NOMO-1 treated with dmso at 0.1 percent for 144 hours (cell line): ENCODE data around the gene FHL5.
"Not testable (repeated sequence)": the region's sequence is repeated elsewhere in the genome, so short reads cannot be mapped to it uniquely, and the experiment has no call there.

Experiments used
- DNase-seq: peaks from one replicate; lab custom pipeline; 2025; ENCODE audit not compliant: unreplicated experiment; lab: John Stamatoyannopoulos, UW

The FHL5 gene, protein sequence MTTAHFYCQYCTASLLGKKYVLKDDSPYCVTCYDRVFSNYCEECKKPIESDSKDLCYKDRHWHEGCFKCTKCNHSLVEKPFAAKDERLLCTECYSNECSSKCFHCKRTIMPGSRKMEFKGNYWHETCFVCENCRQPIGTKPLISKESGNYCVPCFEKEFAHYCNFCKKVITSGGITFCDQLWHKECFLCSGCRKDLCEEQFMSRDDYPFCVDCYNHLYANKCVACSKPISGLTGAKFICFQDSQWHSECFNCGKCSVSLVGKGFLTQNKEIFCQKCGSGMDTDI

GRCh38 chr6:96562886-96563285, at the start of gene FHL5:
TSS of gene FHL5 (plus strand) at chr6:96563128. CDS start at chr6:96603614, 40,486 bp downstream.
- DNase-seq, result no peak

- DNase-seq, result no peak
Observed at GRCh38 chr6:96520171-96521115, 42.5 kb upstream of the FHL5 start.

DNA sequence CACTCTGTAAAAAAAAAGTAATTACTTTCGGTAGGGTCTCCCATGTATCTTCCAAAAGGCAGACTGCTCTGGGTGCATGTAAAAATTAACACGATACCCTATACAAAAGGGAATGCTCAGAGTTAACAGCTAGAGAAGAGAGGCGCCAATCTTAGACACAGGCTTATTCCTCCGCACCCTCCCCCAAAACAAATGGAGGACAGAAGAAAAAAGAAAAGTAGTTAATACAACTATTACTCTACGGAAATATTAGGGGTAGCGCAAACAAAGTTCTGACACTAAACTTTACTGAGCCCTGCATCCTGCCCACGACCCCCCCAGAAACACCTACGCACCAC, 41.7 kb upstream of the FHL5 start:
- DNase-seq, result no peak

- DNase-seq, result peak; percentile 94
Observed at GRCh38 chr6:96521644-96522464, 41.1 kb upstream of the FHL5 start, which contains the start of gene UFL1. TSS of gene UFL1 (plus strand) at chr6:96521806. CDS start at chr6:96521874, 68 bp downstream.

DNA sequence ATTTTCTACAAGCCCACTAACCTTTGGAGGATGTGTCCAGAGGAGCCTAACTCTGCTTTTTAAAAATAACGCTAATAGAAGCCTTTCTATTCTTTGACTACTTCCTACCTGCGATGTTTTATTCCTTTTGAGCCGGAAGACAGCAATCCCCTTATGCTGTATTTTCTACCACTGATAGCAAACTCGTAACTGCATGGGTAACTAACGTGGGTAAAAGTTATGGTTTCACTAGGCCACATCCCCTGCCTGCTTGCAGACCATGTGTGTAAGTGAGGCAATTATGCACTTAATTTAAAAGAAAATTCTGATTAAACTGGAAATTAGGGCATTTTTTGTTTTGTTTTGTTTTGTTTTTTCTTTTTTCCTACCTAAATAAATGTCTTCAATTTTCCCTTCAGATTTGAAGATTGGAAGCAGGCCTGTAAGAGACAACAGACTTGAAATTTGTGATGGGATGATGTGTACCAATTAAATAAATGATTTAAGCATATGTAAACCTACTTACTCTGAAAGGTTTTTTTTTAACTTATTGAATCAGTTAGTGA, 40.4 kb upstream of the FHL5 start:
- DNase-seq, result no peak

GRCh38 chr6:96528193-96528592, 34.7 kb upstream of the FHL5 start:
- DNase-seq, result no peak

GRCh38 chr6:96532399-96532798, 30.5 kb upstream of the FHL5 start:
- no peak for DNase-seq

DNA sequence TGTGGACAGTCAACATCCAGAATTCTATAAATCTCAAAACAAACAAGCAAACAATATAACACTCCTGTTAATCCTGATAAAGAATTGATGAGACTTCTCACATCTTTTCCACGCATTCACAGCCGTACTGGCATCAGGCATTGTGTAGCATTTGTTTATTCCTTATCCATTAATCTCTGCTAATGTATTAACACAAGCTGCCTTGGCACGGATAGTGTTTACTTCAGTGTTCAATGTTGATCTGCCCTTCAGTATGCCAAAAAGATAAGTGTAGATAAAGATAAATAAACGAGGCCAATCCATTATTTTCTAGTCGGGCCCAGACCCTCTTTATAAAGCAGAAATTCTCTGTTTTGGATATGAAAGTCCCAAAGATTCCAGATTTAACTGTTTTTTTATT, 25.2 kb upstream of the FHL5 start:
- no peak for DNase-seq

DNA sequence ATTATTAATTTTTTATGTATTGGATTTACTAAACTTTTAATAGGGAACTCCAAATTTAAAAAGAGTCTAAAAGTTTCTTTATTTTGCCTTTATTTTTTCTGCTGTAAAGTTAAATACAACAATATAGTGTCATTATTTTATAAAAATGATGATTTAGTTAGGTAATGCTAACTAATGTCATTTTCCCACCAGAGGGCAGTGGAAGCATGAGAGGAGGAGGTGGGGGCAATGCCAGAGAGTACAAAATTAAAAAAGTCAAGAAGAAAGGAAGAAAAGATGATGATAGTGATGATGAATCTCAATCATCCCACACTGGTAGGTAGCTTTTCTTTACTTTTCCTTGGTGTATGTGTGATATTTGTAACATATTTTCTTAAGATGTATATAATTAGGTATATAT, 20.2 kb upstream of the FHL5 start:
- no peak for DNase-seq

DNA sequence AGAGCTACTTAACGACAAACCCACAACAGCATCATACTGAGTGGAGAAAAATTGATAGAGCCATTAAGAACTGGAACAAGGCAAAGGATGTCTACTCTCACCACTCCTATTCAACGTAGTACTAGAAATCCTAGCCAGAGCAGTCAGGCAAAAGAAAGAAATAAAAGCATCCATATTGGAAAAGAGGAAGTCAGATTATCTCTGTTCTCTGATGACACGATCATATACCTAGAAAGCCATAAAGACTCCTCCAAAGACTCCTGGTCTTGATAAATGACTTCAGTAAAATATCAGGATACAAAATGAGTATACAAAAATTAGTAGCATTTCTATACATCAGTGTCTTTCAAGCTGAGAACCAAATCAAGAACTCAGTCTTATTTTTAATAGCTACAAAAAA, 17.0 kb upstream of the FHL5 start:
- DNase-seq, result no peak

DNA sequence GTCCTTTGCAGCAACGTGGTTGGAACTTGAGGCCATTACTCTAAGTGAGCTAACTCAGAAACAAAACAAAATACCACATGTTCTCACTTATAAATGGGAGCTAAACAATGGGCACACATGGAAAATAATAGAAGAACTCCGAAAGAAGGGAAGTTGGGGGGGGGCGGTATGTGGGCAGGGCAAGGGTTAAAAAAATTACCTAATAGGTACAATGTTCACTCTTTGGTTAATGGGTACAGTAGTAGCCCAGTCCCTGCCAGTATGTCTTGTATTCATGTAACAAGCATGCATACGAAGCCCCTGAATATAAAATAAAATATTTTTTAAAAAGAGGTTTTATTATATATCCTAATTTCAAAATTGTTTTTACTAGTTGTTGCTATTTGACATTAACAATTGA, 15.3 kb upstream of the FHL5 start:
- DNase-seq, result no peak

GRCh38 chr6:96554558-96554957, 8.4 kb upstream of the FHL5 start:
- no peak for DNase-seq

DNA sequence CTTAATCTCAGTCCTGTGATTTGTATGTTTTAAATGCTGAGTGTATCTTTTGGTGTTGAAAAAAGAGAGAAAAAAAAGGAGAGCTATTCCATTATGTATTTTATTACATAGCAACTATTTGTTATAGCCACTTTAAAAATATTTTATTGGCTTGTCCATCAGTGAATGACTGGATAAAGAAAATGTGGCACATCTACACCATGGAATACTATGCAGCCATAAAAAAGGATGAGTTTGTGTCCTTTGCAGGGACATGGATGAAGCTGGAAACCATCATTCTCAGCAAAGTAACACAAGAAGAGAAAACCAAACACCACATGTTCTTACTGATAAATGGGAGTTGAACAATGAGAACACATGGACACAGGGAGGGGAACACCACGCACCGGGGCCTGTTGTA, 3.2 kb upstream of the FHL5 start:
- DNase-seq, result not testable (repeated sequence)

DNA sequence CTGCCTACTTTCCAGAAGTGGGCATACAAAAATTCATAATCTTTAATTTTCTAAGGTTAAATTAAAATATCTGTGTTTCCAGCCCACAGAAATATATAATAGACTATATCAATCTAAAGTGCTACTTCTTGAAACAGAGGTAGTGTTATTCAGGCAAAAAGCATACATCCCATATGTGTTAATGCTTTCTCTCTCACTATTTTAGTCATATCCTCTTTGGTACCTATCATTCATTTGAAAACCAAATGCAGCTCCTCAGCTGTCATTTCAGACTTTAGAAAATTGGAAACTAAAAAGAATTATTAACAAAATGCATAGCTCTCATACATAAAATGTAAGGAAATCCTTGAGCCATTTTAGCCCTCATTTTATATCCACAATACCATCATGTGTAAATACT, 925 bp downstream of the FHL5 start:
- DNase-seq, result no peak

- no peak for DNase-seq
Observed at GRCh38 chr6:96570053-96570452, 7.1 kb downstream of the FHL5 start.

GRCh38 chr6:96571551-96571950, 8.6 kb downstream of the FHL5 start:
- no peak for DNase-seq

DNA sequence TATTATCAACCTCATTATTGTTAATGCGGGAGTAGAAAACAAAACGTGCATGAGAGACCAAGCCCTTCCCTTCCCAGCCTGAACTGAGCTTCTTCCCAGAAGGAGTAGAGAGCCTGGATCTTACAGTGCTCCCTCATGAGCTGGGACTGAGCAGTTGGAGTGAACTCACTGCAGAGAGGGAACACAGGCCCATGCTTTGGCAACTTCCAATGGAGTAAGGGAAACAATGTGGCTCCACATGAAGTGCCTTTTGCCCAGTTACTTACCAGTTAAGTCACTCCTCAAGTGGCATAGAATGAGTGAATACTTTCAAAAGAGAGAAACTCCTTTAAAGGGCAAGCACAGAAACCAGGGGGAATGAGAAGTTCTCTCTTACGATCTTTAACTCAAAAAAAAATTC, 12.4 kb downstream of the FHL5 start:
- DNase-seq, result no peak

GRCh38 chr6:96576221-96576620, 13.3 kb downstream of the FHL5 start:
- no peak for DNase-seq

DNA sequence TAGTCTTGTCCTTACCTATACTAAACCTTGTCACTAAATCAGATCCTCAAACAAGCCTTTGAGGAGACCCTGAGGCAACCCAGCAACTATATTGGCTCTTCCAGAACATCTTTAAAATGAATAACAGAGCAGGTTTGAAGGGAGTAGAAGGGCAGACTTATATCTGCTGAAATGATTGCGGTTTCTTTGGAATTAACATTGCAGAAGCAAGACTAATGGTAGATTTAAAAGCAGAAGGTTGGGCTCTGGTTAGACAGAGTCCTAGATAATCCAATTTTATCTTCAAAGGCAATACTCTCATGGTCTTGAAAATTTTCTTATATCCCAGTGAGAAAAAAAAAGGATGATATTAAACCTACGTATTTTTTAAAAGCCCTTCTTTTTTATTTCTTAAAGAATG, 19.1 kb downstream of the FHL5 start:
- DNase-seq, result no peak

DNA sequence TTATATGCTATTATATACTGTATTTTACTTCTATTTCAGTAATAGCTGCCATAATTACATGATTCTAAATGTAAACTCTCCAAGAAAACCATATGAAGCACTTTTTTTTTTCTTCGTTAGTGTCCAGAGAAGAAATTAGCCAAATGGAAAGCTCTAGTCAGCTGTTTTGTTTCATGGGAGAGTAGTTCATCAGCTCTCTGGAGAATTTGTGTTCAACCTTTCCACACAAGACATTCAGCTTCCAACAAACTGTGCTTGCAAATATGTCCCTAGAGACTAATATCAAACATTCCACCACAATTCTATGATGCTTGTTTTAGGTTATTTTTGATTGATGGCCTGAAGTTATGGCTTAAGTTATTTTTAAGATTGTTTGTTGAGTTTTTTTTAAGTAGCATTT, 19.5 kb downstream of the FHL5 start:
- DNase-seq, result no peak

DNA sequence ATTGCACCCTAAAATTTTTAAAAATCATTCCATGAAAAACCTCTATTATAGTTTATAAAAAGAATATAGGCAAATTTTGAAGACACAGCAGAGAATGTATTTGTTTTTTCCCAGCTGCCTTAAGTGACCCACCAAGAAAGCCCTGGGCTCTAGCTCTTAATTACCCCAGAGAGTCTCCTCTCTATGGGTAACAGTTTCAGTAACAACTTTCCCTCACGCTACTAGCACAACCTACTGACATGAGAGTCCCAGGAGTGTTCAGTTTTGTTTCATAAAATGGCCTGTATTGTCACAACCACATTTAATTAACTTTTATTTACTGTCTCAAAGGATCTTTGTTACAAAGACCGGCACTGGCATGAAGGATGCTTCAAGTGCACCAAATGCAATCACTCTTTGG, 41.5 kb downstream of the FHL5 start:
- no peak for DNase-seq
